Measurements from ENCODE around the gene PKN2.

GRCh38 chr1:88722492-88722891 is 38.4 kb downstream of the PKN2 start:
- no peak for TF ChIP-seq TCF7L2 (IDR thresholded peaks at IDR 0.05; ENCODE audit: low read depth, low read length)
- no peak for TF ChIP-seq TEAD1 (CRISPR knock-in tag; IDR thresholded peaks at IDR 0.05)
- TF ChIP-seq ZNF384 (IDR thresholded peaks at IDR 0.05; ENCODE audit: low read depth, low read length): no peak
- TF ChIP-seq MEF2A (IDR thresholded peaks at IDR 0.05; ENCODE audit: control insufficient read depth, low read depth, low read length): no peak
- no peak for TF ChIP-seq HIVEP1 (CRISPR knock-in tag; IDR thresholded peaks at IDR 0.05)
- TF ChIP-seq RAD21 (CRISPR knock-in tag; conservative IDR thresholded peaks at IDR 0.05 in 1 of 2, IDR thresholded peaks at IDR 0.05 in 1 of 2): no peak
- no peak for TF ChIP-seq ATF7 (IDR thresholded peaks at IDR 0.05)

Data from K562 (cell line).